ENCODE results near the gene CD69. TPM values are rescaled to one million over a fixed set of nuclear protein-coding genes. Genes with fewer than 3 reads are reported as not detected.

Gene CD69
- total RNA-seq, 1 experiment from 2014 or later: 2.6 TPM

DNA sequence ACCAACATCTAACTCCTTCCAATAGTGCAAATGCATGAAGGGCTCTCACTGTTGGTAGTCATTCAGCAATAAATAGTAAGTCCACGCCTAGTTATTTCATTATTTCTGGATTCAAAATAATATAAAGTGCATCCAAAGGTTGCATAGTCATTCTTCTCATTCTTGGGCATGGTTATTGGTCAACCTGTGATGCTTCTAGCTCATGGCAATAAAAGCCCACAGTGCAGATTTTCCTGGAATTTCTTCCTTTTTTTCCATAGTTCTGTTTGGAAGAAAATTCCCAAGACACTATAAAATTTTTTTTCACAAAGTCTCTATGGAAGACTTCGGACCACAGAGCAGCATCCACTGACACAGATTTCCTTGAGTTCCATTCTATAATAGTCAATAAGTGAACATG lies 7.6 kb downstream of the CD69 start:
- Mint-ChIP-seq H3K36me3 (ENCODE audit: insufficient read depth, unreplicated experiment) (no peaks in the 10 kb centered on the region), H3K27ac (ENCODE audit: unreplicated experiment) (no peak overlapping the region), H3K9me3 (ENCODE audit: low read depth, unreplicated experiment) (no peaks in the 10 kb centered on the region), H3K27me3 (ENCODE audit: unreplicated experiment) (no peaks in the 10 kb centered on the region), H3K4me3 (ENCODE audit: low read depth, unreplicated experiment) (no peak overlapping the region), H3K4me1 (ENCODE audit: low read depth, unreplicated experiment) (peaks cover 13% of the 10 kb centered on the region)
- BruUV-seq (replicated peaks): no TSS peak
- intact Hi-C loops (cut with micrococcal nuclease; ENCODE audit: unreplicated experiment): no loop called here
- DNase-seq: no peak
- CTCF ChIA-PET: interaction anchor here (1.4 kb wide), 1 partner anchor 40 kb away, joined by 4 read pairs; no protein-coding TSS in a partner anchor
- no peak for TF ChIP-seq CTCF (IDR thresholded peaks at IDR 0.05; ENCODE audit: unreplicated experiment)

GRCh38 chr12:9752145-9752933 lies 8.4 kb downstream of the CD69 start:
- Mint-ChIP-seq H3K9me3 (ENCODE audit: low read depth, unreplicated experiment) (no peaks in the 10 kb centered on the region), H3K27ac (ENCODE audit: unreplicated experiment) (no peak overlapping the region), H3K36me3 (ENCODE audit: insufficient read depth, unreplicated experiment) (no peaks in the 10 kb centered on the region), H3K4me1 (ENCODE audit: low read depth, unreplicated experiment) (peaks cover 13% of the 10 kb centered on the region), H3K4me3 (ENCODE audit: low read depth, unreplicated experiment) (no peak overlapping the region), H3K27me3 (ENCODE audit: unreplicated experiment) (no peaks in the 10 kb centered on the region)
- intact Hi-C loops (cut with micrococcal nuclease; ENCODE audit: unreplicated experiment): no loop called here
- CTCF ChIA-PET: interaction anchor here (1.4 to 5.7 kb wide), 2 partner anchors 40 to 47 kb away, joined by 4 to 102 read pairs; no protein-coding TSS in a partner anchor
- BruUV-seq (replicated peaks): no TSS peak
- TF ChIP-seq CTCF (IDR thresholded peaks at IDR 0.05; ENCODE audit: unreplicated experiment): no peak
- DNase-seq: no peak

- no peaks in the 10 kb centered on the region for H3K27me3 Mint-ChIP-seq (ENCODE audit: unreplicated experiment)
- H3K9me3 Mint-ChIP-seq (ENCODE audit: low read depth, unreplicated experiment): no peaks in the 10 kb centered on the region
- intact Hi-C loops (cut with micrococcal nuclease; ENCODE audit: unreplicated experiment): no loop called here
- CTCF ChIA-PET: interaction anchor here (0.8 to 5.7 kb wide), 6 partner anchors 16 to 62 kb away, joined by 4 to 102 read pairs (median 7); no protein-coding TSS in a partner anchor
- no peaks in the 10 kb centered on the region for H3K36me3 Mint-ChIP-seq (ENCODE audit: insufficient read depth, unreplicated experiment)
- no peak for DNase-seq
- no TSS peak for BruUV-seq (replicated peaks)
- H3K4me3 Mint-ChIP-seq (ENCODE audit: low read depth, unreplicated experiment): no peak overlapping the region
- no peak overlapping the region for H3K27ac Mint-ChIP-seq (ENCODE audit: unreplicated experiment)
- TF ChIP-seq CTCF (IDR thresholded peaks at IDR 0.05; ENCODE audit: unreplicated experiment): no peak
- H3K4me1 Mint-ChIP-seq (ENCODE audit: low read depth, unreplicated experiment): peaks cover 9% of the 10 kb centered on the region
Measured at GRCh38 chr12:9751204-9752144, 9.2 kb downstream of the CD69 start.
